GM18870 (cell line): ENCODE results near the gene CSRP2.
A peak's percentile ranks its signal among the peaks of the same experiment; 100 is the strongest.

Experiments used
- ATAC-seq: cut with Tn5 transposase; IDR thresholded peaks from one replicate; pipeline ENCODE4 v1.9.1; 2021; ENCODE audit warnings: moderate library complexity; ENCODE audit not compliant: unreplicated experiment

Gene CSRP2

DNA sequence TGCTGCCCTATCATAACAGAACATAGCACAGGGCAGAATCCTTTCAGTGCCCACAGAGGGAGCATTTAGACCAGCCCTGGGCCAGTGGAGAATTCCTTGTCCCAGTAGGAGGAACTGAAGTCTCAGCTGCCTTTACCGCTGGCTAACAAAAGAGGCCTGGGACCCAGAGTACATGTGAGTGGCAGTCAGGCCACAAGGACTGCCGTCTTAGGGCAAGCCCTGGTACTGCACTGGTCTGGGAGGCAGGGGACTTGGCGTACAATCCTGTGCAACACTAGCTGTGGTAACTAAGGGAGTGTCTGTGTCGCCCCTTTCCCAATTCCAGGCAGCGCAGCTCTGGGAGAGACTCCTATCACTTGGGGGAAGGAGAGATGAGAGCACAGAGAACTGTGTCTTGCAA, 17.0 kb upstream of the CSRP2 start:
- no peak for ATAC-seq

- ATAC-seq = no peak
Measured at GRCh38 chr12:76891609-76892008, 12.8 kb upstream of the CSRP2 start.

- ATAC-seq = no peak
Measured at GRCh38 chr12:76890151-76891143, 11.6 kb upstream of the CSRP2 start.

DNA sequence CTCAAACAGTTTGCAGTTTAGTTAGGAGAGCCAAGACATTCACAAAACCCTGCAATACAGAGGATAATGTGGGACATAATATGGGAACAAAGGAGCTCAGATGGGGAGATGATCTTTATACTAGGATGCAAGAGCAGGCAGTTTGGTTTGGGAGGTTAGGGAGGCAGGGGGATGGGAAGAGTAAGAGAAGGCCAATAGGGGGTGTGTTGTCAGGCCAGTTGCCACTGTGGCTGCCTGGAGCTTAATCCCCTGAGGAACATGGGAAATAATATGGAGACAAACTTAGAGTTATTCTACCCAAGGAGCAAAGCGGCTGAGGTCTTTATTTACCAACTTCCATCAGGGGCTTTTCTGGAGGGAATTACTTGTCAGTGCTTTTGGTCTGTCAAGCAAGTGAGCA, 10.0 kb upstream of the CSRP2 start:
- ATAC-seq = no peak

DNA sequence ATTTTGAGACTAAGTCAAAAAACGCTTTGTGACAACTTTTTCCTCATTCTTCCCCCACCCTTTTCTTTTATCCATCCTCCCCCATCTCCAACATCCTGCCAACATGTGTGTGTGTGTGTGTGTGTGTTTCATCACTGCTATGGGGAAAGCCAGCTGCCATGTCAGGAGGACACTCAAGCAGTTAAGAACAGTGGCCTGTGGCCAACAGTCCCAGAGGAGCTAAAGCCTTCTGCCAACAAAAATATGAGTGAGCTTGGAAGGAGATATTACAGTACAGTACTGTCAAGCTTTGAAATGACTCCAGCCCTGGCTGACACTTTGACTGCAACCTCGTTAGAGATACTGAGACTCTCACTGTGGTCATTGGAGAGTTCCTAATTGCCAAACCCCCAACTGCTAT, 5.0 kb upstream of the CSRP2 start:
- ATAC-seq = no peak

DNA sequence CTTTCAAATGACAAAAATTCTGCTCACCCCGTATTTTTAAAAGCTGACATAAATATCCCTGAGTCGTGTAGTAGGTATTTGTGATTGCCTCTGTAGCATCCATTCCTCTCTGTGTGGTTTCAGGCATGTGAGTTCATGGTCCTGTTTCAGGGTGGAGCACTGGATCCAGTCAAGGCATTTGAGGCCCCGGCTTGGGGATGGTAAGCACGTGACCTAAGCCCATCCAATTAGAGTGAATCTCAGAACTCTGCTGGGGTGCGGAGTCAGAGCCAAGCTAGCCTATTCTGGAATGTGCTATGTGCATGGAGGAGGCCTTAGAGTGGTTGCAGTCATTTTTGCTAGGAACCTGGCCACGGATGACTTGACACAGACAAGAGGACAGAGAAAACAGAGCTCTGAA, 4.3 kb upstream of the CSRP2 start:
- ATAC-seq = no peak

GRCh38 chr12:76882367-76882766, 3.5 kb upstream of the CSRP2 start:
- ATAC-seq = no peak

DNA sequence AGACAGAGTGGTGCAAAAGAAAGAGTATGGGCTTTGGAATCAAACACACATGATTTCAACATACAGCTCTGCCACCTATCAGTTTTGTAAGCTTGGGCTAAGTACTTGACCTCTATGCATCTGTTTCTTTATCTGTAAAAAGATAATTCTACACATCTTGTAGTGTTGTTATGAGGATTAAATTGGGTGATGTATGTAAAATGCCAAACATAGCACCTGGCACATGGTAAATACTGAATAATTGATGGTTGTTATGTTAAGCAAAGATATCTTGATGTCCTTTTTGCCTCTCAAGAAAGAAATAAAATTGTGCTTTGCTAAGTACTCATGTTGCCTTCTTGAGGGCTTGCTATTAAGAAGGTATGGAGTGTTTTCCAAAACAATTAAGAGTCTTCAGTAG, 2.3 kb upstream of the CSRP2 start:
- ATAC-seq = no peak

GRCh38 chr12:76880519-76881023, 1.8 kb upstream of the CSRP2 start:
- no peak for ATAC-seq

- no peak for ATAC-seq
Measured at GRCh38 chr12:76879710-76880518, 1.1 kb upstream of the CSRP2 start.

- peak; percentile 27 for ATAC-seq
Measured at GRCh38 chr12:76878099-76878898, 520 bp downstream of the CSRP2 start.

DNA sequence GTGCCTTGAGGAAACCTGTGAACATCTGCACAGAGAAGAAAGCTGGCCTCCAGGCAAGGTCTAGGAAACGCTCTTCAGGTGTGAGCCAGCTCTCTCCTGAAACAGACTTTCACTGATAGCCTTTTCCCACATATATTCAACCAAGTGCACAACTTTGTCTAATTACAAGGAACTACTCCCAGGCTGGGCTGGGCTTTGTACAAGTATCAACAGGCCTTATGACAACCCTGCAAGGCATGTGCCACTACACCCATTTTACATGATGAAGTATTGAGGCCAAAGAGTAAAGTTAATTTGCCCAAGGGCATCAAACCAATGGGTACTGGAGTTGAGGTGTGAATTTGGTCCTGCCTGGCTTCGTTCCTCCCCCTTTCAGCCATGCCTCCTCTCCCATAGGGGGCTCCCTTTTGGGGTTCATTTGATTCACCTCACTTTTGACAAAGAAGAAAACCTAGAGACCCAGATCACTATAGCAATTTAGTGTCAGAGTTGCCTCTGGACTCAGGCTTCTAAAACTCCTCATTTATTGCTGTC, 2.1 kb downstream of the CSRP2 start:
- ATAC-seq = no peak

- ATAC-seq = no peak
Measured at GRCh38 chr12:76874491-76875190, 4.2 kb downstream of the CSRP2 start.

GRCh38 chr12:76874027-76874426, 4.8 kb downstream of the CSRP2 start:
- no peak for ATAC-seq

DNA sequence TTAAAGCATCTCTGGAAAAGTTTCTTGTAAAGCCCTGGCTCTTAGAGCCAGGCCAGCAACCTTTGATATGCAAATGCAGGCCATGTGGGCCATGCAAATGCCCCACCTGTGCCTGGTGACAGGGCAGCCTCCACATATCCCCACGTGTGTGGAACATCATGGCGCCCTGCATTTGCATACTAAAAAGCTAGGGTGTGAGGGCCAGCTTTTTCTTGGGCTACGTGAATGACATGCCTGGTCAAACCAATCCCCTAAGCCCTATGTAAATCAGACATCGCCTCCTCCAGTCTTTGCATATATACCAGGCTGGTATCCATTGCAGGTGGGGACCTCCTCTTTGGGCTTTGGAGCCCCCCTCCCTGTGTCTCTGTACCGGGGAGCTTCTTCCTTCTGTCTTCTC, 6.4 kb downstream of the CSRP2 start:
- no peak for ATAC-seq

DNA sequence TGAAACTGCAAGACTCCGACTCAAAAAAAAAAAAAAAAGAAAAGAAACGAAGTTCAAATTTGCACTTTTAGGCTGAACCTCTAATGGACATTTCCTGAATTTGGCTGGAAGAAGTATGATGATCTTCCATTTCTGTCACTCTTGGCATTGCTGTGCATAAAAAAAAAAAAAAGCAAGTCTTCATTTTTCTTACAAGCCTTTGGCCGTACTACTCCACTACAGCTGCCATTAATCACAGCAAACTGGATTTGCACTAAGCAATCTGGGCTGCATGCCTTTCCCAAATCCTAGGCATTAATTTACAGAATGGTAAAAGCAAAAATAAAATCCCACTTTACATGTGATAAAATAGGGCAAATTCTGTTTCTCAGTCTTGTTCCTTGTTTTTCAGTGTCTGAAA, 7.1 kb downstream of the CSRP2 start:
- ATAC-seq = no peak

DNA sequence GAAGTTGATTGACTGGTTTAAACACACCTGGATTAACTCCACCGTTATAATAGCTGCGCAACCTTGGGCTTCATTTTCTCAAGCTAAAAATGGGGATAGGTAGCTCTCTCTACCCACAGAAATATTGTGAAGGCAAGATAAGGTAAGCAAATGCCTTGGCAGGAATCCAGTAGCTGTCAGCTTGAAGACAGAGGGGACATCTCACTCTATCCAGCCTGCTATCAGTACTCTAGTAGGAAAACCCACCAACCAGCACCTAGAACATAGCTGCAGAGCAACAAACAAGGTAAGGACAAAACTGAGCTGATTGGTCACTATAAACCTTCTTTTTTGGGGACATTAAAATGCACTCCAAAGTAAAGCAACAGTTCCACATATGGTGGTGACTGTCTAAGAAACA, 7.7 kb downstream of the CSRP2 start:
- ATAC-seq = no peak

DNA sequence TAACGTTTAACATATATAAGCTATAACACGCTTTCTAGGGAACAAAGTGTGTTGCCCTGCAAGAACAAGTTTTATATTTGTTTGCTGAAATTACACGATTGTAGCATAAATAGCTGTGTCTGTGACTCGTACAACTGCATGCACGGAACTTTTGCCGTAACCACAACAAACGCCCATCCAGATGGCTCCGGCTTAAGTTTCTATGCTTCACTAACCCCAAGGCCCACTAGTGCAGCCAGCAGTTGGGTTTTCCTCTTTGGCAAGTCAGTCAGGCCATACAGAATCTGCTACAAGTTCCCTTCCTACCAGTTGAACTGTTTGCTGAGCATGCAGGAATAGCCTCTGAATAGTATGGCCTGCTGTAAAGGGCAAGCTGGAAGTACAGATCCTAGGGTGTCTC, 12.1 kb downstream of the CSRP2 start:
- no peak for ATAC-seq

GRCh38 chr12:76866151-76866567, 12.7 kb downstream of the CSRP2 start:
- no peak for ATAC-seq

DNA sequence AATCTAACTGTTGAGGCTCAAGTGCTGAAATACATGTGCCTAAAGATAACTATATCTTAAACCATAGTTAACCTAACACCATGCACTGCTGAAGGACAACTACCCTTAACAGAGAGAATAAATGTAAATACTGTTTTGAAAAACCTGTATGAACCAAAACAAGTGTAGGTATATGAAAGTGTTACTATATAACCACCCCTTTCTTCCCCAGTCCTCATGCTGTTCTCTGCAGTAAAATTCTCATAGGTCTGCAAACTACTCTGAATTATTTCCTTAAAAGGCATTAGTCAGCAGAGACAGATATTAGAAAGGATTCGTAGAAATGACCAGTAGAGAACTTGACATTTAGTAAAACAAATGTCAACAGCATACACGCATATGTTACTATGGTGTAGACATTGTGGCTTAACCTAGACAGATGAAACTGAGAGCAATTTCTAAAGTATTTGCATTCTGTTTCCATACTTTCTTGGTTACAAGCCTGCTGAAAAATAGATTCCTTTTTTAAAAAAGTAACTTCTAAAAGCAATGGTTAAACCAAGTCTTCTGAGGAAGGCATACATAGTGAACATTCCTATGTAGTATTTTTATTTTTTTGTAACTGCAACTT, 13.9 kb downstream of the CSRP2 start:
- ATAC-seq = peak; percentile 72
